NCI-H446 (cell line): ENCODE measurements around the gene ABCC12.
"Not testable (repeated sequence)": the region's sequence is repeated elsewhere in the genome, so short reads cannot be mapped to it uniquely, and the experiment has no call there.

Experiments
- DNase-seq, 2 experiments: peaks; one replicate each; lab custom pipeline; 2025; lab: John Stamatoyannopoulos, UW

Gene ABCC12

DNA sequence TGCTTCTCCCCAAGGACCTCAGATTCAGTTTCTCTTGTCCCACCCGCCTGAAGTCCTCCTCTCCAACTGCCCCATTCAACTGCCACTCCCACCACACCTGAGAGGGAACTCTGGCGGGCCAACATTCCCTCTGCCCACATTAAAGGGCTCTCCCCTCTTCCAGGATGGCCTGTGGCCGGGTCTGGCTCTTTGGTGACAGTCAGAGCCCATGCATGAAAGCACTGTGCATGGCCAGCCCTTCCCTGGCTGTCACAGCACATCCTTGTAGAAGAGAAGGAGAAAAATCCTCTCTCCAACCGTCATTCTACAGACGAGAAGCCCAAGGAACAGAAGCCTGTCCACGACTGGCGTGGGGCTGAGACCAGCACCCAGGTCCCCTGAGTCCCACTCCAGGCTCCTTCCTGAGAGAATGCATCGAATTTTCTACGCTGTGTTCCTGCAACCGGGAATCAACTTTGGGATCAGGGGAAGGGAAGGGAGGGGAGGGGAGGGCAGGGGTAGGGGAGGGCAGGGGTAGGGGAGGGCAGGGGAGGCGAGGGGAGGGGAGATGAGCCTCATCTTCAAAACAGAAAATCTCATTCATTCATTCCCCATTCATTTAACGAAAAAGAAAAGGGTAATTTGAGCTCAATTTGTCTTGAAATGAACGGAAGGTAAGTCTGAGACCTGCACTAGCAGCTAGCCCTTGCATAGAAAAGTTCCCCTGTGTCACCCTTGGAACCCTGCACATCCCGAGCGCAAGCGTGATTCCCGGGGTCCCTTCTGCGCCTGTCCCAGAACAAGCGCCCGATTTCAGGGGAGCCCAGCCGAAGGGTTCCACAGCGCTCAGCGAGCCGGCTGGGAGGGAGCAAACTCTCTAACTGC is at the start of gene ABCC12:
Gene ABCC12, minus strand, starts transcription at position 68 of the 864 bp plus-strand sequence. CDS start 9,569 bp downstream, outside the sequence.
- DNase-seq = no peak

DNA sequence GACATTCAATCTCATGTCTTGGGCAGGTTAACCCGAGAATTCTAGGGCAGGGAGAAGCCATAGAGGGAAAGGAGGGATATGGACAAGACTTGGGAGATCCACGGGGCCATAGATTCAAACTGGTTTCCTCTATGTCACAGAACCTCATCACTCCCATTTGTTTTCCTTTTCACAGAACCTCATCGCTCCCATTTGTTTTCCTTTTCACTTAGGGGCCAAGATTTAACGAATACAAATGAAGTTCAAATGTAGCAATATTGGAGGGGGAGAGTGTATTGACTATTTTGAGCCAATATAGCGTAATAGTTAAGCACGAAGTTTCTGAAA is 49.0 kb upstream of the ABCC12 start:
- DNase-seq = no peak

DNA sequence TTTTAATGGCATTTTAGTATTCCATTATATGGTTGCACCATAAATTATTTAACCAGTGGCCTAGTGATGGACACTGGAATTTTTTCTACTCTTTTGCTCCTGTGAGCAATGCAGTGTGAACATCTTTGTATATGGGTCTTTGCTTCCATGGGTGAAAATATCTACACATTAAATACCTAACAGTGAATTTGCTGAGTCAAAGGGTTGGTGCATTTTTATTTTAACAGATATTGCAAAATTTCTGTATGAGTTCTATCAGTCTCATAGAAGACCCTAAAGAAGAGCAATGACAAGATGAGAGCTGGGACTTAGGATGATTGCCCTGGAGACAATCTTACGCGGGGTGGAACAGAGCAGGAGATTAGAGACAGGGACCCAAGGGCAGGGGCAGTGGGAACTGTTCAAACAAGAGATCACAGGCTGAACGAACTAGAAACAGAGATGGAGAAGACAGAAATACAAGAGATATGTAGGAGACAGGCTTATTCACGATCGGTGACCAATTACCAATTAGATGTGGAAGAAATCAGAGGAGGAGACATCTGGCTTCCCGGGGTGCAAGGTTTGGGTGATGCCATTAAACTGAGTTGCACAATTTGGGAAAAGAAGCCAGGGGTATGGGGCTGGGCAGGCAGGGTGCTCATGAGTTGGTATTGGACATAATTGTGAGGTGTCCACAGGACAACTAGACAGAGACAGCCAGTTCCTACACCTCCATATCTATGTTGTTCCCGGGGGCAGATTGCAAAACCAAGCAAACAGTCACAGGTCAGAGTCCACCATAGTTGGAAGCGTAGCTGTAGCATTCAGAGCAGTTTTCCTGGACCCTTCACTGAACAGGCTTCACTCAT is 48.4 kb upstream of the ABCC12 start:
- no peak for DNase-seq

DNA sequence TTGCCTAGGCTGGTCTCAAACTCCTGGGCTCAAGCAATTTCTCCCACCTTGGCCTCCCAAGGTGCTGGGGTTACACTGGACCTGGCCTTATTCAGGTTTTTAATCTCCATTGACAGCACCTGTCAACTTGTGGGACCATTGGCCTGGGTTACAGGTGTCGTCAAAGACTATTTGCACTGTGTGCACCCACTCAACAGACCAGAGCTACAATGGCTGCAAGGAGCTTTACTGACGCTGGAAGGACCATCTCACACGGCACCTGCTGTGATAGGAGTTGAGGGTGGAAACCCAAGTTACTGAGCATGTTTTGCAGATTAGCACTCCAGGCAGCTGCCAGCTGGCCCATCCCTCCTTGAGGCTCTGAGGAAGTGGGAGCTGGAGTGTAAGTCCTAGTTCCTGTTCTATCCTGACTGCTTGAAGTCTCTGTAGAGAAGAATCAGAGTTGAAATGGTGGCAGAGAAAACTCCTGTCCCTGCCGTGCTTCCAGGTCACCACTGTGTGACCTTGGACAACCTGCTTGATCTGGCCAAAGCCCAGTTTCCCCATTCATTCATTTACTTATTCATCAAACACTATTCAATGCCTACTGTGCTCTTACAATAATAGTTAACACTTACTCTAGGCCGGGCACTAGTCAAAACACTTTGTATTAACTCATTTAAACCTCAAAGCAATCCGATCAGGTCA is 45.9 kb upstream of the ABCC12 start:
- no peak for DNase-seq

DNA sequence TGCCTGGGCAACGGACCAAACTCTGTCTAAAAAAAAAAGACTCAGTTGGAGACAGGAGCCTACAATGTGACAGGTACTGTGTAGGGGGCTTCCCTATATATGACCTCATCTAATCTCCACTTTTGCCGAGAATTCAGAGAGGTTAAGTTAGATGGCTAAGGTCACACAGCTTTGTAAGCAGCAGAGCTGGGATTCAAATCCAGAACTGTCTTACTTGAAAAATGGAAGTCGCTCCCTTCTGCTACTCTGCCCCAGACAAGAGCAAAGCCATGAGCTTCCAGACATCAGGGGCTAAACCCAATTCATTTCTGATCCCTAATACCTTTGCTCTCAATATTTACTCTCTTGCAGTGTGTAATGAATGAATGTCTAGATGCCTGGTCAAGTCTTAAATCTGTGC is 41.5 kb upstream of the ABCC12 start:
- no peak for DNase-seq

DNA sequence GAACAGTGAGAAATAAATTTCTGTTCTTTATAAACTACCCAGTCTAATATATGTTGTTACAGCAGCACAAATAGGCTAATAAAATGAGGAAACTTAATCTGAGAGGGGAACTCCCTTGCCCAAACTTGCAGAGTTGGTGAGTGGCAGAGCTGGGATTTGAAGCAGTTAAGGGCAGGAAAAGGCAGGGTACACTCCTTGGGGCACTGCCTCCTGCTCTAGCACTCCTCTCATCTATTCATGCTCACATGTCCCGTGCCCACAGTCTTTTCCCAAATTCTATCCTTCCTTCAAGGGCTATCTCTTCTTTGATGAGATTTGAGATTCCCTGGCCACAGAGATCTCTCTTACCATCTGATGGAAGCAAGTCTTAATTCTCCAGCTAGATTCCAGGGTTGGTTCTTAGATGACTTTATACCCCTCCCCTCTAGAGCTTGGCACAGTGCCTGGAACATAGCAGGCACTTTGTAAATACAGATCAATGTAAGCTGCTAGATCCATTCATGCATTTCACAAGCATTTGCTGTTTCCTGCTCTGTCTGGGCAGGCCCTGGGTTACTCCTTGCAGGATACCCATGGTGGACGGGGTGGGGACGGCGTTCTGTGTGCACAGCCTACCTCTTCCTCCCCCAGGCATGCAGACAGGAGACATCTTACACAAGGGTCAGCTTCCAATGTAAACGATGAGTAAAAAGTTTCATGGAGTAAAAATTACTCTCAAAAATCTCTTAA is 39.2 kb upstream of the ABCC12 start:
- DNase-seq = peak; percentile 7 to 61

DNA sequence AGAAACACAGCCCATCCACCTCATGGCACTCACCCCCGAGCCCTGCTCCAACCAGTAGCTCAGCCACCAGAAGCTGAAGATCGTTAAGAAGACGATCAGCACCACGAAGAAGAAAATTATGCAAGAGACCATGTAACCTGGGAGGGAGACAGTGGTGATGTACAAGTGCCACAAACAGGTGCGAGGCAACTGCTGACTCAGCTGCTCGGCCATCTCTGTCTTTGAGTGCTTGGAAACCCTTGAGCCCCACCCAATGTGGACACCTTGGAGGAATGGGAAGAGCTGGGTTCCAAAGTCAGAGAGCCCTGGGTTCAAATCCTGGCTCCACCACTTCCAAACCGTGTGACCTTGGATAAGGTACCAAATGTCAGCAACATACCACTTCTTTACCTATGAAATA is 38.1 kb upstream of the ABCC12 start:
- DNase-seq = no peak

DNA sequence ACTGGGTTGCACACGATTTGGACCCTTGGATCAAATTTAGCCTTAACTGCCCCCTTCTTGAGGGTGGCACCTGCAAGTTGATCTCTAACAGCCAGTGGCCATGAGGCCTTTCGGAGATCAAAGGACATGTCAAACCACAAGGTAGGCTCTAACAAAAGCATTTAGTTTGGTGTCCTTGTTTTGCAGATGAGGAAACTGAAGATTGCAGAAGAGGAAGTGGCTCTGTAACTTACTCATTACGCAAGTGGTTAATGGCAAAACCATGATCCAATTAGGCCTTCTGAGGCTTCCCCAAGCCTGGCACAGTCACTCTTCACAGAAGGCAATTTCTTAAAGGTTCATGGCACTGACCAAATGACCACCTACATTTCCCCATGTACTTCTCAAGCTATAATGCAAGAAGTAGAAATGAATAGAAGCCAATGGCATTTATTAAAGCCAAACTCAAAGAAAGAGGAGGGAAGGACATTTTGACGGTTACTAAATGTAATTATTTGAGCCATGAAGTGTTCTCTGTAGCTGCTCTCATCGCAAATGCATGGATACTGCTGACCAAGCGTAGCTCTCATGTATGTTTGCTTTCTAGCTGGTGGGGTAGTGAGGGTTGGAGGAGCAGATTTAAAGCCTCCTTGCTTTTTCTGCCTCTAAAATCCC is 32.8 kb upstream of the ABCC12 start:
- DNase-seq = no peak

DNA sequence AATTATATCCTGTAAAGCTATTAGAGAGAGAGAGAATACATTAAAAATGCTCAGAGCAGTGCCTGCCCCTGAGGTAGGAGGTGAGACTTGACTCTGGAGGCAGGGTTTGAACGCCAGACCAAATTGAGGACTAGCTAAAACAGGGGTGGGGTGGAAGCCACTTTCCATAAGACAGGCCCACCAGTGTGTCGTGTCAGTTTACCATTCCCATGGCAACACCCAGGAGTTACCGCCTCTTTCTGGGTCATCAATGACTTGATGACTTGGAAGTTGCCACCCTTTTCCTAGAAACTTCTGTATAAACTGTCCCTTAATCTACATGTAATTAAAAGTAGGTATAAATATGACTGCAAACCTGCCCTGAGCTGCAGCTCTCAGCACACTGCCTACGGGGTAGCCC is 32.0 kb upstream of the ABCC12 start:
- no peak for DNase-seq

DNA sequence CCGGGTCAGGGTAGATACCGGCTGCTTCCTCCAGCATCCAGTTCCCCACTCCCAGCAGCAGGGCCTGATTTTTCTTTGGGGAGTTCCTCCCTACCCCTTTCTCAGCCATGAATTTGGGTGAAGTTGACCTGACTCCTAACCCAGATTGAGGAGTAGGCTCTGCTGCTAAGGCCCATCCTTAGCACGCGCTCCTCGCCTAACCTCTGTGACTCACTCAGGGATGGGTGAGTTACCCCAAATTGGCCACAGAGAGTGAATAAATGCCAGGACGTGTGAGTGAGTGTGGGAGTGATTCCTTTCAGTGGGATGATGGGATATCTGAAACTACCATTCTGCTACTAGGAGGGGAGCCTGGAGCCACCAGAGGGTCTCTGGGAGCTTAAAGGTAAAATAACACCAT is 28.9 kb upstream of the ABCC12 start:
- DNase-seq = no peak

DNA sequence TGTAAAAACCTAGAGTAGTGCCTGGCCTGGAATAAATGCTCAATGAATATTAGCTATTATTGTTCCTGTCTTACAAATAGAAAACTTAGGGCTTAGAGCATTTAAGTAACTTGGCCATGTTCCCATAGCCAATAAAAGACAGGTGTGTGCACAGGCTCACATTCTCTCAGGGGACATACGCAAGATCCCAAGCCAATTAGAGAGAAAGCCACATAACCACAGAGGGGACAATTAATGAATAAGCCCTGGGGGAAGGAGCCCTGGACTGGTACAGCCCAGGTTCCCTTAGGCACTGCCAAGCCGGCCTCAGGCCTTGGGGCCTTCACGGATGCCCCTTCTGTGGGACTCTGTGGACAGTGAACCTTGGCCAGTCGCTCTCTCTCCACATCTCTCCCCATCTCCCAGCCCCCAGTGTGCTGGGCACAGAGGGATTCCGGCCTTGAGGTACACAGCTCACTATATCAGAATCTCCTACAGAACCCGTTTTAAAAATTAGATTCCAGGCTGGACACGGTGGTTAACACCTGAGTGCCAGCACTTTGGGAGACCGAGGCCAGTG is 27.3 kb upstream of the ABCC12 start:
- no peak for DNase-seq

DNA sequence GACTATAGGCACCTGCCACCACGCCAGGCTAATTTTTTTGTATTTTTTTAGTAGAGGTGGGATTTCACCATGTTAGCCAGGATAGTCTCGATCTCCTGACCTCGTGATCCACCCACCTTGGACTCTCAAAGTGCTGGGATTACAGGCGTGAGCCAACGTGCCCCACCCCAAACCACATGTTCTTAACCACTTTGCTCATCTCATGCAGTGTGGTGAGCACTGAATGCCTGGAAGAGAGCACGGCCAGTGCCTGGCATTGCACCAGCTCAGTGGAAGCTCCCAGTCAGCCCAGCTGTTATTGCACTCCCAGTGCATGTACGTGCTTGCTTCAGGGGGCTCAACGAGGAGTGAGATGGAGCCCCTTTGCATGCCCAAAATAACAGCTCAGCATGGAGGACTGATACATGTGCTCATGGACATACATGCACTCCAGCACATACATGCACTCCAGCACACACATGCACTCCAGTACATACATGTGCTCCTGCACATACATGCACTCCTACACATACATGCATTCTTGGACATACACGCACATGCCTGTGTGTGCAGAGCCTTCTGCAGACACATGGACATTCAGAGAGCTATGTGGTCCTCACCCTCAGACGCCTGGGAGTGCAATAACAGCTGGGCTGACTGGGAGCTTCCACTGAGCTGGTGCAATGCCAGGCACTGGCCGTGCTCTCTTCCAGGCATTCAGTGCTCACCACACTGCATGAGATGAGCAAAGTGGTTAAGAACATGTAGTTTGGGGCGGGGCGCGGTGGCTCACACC is 26.1 kb upstream of the ABCC12 start:
- peak in 1 of 2 experiments; percentile 14 for DNase-seq

DNA sequence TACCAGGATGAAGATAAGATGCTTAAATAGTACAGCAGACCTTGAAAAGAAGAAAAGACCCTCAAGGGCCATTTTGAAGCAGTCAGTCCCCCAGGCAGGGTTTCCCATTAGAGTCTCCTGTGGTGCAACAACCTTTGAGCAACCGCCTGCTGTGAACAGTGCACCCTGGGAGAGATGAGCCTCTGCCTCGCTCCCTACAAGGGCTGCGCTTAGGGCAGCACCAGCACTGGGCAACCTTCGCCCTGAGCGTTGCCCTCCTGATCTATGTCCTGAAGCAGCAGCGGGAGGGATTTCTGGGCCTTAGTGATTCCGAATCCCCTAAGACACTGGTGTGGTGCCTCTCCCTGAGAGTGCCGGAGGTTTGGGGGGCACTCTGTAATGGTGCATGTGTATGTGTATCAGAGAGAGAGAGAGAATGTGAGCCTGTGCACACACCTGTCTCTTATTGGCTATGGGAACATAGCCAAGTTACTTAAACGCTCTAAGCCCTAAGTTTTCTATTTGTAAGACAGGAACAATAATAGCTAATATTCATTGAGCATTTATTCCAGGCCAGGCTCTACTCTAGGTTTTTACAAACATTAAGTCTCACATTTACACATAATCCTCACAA is 25.2 kb upstream of the ABCC12 start:
- no peak for DNase-seq

DNA sequence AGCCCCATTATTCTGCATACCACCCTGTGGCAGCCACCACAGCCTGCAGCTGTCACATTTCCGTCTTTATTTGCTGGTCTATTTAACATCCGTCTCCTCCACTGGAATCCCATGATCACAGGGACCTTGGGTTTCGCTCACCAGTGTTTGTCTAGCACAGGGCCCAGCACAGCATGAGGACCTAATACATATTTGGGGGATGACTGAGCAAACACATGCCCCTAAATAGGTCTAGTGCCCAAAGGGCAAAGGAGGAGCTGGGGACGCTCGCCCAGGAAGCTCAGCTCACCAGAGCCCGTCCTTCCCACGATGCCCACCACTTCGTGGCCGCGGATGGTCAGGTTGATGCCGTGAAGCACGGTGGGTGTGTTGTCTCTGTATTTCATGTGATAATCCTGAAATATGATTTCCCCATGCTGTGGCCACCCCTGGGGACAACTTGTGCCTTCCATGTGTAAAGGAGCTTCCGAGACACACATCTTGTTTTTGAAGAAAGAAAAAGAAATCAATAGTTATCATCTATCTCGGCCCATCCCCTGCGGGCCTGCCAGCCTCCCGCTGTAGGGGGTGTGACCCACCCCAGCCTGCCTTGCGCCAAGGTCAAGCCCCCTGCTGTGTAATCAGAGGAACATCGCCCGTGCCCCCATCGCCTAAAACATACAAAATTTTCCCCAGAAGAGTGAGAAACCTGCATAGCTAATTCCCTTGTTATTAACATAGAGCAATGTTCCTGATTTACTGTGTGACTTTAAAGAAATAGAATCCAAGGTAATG is 21.0 kb upstream of the ABCC12 start:
- DNase-seq = no peak

DNA sequence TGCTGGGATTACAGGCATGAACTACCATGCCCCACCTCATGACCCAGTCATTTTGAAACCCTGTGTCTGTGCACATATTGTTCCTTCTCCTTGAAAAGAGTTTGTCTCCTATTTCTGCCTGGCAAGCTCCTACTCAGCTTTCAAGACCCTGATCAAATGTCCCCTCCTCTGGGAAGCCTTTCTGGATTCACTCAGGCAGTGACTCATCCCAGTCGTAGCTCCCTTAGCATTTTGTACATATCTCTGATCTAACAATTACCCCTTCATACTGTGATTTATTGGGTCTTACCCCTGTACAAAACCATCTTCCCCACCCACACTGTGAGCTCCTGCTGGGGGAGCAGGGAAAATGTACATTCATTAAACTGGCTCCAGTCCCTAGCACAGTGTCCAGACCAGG is 18.1 kb upstream of the ABCC12 start:
- DNase-seq = no peak

DNA sequence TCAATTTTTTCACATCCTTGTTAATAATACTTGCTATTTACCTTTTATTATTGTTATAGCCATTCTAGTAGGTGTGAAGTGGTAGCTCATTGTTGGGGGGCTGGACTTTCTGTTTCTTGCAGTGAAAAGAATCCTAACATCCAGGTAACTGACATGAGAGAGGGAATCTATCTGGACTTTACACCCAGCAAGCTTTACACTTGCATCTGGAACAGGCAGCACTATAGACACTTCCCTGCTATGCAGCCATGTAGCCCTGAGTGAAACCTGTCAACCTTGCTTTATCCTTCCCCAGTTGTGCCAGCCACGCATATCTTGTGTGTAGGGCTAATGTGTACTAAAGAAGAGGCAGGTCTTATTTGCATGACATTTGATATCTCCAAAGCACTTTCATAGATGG is 16.9 kb upstream of the ABCC12 start:
- DNase-seq = no peak

DNA sequence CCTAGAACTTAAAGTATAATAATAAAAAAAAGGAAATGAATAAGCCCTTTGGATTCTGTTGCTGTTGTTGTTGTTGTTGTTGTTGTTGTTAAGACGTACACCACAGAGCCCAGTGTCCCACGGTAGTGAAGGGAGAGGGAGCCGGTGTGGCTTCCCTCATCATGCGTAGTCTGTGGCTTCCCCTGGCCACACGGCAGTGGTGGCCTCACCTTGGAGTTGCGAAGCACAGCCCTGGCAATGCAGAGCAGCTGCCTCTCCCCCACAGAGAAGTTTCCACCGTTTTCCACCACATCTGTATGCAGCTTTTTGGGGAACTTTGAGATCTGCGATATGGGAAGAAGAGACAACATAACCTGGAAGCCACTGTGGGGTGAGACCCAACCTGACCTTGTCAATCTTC is 14.1 kb upstream of the ABCC12 start:
- DNase-seq = no peak

DNA sequence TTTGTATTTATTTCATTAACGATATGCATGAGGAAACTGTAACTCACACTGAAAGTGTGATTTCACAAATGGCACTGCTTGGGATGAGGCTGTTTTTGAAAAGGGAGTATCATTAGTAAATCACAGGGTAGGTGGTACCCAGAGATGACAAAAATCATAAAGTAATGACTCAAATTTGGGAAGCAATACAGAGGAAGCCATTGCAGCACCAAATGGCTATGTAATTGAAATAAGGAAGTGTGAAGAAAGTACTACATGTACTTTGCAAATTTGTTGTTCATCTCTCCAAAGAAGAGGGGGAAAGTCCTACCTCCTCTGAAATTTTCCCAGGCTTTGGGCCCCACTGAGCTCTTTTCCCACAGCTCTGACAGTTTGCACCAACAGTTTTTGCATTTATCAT is 12.3 kb upstream of the ABCC12 start:
- no peak for DNase-seq

DNA sequence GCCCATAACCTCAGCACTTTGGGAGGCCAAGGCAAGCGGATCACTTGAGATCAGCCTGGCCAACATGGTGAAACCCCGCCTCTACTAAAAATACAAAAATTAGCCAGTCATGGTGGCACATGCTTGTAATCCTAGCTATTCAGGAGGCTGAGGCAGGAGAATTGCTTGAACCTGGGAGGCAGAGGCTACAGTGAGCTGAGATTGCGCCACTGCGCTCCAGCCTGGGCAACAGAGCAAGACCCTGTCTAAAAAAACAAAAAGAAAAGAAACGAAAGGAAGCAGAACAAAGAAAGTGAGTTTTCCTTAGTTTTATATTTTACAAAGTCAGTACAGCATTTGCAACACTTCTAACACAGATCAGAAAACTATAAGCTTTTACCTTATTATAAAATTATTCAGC is 10.8 kb upstream of the ABCC12 start:
- DNase-seq = not testable (repeated sequence)
